Stimulated activated CD8-positive, alpha-beta memory T cell treated with anti-CD3 and anti-CD28 coated beads, Interleukin-15, amount 100 ng/mL, for 24 hours (primary cell): ENCODE results near the gene NSD2.

Source experiments
- DNase-seq: peaks from one replicate; pipeline ENCODE4 v3.0.0-alpha.2; 2020; ENCODE audit warnings: low read depth

NSD2 gene

DNA sequence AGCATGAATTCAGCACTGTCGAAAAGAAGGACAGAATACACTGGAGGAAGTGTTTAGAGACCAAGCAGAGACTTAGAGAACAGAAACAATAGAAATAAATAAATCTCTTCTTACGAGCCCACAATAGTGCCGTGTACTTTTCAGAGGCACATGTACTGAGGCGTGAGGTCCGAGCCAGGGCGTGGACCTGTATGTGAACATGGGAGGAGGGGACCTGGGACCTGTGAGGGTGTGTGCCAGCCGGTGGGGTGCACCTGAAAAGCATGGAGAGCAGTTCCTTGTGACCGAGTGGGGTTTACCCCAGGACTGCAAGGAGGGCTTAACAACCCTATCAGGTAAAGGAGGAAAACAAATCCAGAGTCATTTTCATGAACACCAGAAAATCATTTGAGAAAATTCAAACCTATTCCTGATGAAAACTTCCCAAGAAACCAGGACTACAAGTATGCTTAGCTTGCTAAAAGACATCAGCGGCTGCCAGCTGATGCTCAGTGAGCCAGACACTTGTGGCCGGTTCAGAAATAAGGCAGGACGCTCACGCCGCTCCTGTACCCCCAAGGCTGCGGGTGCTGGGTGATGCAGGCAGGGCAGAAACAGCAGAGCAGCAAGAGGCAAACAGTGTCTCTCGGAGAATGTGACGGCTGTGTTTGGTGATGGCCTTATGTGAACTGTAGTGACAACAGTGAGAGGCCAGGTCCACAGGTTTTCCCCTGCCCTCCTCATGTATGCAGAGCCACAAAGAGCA lies 100.4 kb downstream of the NSD2 start:
- no peak for DNase-seq

DNA sequence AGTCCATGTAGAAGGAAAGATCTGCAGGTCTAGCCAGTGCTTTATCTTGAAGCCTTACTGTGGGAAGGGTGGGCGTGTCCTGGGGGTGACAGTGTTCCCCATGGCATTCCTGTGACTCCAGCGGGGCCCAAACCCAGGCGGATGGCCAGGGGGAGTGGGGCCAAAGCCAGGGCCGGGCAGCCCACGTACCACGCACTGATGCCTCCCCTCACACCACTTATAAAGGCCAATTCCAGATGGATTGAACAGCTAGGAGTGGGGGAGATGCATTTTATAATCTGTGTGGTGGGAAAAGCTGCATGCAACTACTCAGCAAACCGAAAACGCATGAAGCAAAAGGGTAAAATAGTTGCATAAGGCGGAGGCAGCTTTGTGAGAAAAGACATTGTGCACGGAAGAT lies 101.2 kb downstream of the NSD2 start:
- no peak for DNase-seq

DNA sequence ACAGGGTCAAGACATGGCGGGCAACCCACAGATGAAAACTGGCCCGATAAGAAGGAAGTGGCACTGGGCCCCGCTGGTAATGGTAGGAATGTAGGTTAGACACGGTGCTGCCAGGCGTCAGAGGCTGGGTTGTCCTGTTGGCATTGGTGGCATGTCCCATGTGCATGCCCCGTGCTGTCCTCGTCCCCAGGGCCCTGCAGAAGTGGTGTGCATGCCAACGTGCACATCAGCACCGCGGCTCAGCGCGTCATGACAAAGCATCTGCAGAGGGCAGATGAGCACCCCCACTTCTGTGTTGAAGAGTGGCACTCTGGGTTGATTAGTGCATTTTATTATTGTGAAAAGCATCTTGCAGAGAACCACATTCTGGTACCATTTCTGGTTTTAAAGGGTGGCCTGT lies 102.0 kb downstream of the NSD2 start:
- no peak for DNase-seq

DNA sequence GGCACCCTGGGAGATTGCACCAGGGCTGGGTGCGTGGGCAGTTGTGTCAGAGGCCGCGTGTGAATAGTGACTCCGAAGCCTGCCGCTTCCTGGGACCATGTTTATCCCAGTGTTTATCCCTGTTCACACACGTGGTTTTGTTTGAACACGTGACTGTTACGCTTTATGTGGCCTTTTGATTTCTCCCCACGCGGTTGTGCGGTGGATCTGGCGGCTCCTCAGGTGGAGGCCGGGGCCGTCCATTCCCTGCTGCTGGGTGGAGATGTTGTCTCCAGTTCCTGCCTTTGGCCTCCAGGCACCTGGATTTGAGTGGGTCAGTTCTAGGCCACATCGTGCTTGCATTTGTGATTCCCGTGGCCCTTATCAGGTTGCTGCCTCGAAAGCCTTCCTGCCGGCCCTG lies 102.5 kb downstream of the NSD2 start:
- no peak for DNase-seq

DNA sequence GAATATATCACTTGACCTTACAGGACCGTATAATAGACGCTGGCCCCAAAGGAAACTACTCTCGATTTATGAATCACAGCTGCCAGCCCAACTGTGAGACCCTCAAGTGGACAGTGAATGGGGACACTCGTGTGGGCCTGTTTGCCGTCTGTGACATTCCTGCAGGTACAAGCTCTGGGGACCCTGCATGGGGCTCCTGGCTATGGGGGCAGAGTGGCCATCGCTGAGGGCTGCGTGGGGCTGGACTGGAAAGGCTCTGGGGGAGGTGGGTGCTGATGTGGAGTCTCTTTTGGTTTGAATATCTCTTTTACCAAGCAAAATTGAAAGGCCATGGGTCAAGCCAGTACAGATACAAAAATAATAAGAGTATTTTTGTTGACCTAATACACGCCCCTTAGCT lies 103.6 kb downstream of the NSD2 start:
- no peak for DNase-seq

DNA sequence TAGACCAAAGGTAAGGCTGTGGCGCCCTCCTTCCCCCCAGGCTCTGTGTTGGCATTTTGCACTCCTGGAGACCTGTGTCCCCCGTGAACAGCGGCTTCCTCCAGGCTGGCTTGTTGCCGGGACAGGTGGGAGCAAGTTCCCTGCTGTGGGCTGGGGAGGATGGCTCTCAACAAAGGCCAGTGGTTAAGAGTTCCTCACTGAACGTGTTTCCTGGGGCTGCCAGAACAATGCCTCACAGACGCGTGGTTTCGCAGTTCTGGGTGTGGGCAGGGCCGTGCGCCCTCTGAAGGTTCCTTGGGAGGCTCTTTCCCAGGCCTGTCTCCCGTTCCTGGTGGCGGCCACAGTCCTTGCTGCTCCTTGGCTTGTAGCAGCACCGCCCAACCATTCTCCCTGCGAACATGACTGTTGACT lies 104.2 kb downstream of the NSD2 start:
- no peak for DNase-seq

DNA sequence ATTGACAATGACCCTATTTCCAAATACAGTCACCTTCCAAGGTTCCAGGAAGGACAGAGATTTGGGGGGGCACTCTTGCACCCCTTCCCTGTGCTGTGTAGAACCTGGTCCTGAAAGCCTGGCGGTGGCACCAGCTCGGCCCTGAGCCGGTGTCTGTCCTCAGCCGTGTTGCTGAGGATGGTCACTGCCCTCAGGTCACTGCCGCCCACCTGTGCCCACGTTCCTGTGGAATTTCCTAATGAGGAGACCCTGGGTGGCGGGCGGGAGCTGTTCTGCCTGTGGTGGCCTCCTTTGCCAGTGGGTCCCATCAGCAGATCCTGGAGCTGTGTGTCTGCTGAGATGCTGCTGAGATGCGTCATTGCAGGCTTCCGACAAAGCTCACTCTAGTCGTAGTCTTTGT lies 104.7 kb downstream of the NSD2 start:
- no peak for DNase-seq

DNA sequence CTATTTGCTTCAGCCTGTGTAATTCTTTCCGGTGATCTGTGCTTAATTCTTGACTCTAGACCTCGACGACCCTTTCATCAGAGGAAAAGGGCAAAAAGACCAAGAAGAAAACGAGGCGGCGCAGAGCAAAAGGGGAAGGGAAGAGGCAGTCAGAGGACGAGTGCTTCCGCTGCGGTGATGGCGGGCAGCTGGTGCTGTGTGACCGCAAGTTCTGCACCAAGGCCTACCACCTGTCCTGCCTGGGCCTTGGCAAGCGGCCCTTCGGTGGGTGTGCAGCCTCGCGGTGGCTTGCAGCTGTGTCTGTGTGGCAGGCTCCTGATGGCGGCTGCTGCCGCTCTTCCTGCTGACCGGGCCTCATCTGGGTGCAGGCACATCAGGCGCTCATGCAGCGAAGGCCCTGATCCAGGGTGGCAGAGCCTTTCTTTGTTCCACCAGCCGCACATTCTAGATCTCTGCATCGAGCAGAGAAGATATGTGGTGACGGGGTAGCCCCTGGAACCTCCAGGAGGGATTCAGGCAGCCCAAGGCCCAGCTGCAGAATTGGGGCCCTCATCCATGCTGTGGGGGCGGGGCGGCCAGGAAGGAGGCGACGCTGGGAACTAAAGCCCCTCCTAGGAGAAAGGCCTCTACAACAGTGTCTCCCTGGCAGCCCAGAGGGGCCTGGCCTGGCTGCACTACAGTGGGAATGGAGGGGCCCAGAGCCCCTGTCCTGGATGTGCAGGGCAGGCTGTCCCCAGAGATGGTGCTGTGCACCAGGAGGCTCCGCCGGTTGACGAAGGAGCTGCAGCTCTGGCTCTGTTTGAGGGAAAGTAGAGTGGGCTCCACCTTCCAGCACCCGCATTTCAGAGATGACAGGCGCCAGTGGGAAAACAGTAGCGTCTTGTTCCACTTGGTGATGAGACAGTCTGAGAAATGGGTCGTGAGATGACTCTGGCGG lies 105.5 kb downstream of the NSD2 start:
- no peak for DNase-seq

DNA sequence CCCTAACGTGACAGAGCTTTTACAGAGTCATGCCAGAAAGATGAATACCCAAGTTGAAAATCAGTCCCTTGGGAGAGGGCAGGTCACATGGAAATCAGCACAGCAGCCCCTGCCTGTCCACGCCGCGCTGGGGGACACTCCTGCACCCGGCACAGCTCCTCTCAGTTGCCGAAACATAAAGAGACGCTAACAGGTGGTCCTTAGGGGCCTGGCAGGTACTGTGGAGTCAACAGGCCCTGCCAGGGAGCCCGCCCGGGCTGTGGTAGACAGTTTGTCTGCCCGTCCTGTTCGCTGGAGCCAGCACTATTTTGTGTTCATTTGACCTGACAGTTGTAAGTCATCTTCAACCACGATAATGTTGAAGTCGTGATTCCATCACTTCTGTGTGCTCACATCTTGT lies 107.0 kb downstream of the NSD2 start:
- no peak for DNase-seq

DNA sequence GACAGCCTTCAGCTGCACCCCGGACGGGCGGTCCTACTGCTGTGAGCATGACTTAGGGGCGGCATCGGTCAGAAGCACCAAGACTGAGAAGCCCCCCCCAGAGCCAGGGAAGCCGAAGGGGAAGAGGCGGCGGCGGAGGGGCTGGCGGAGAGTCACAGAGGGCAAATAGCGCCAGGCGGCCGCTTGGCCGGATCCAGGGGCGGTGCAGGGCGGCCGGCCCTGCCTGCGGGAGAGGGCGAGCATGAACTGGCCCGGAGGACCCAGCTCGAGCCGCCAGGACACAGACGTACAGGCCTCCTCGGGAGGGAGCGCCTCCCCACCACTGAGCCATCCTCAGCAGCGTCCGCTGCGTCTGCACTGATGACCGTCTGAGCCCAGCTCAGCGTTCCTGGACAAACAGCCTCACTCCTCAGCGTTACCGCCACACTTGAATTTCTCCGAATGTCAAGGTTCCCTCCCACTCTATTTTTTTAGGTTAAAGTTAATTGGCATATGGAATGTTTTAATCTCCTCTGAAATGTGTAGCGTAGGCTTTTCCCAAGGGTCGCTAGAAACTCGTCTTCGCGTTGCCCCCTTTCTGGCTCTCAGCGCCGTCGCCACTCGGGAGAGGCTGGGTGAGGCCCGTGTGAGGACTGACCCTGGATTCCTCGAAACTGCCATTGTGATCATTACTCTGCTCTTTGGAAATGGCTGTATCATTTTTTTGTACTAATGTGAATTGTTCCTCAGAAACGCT lies 107.7 kb downstream of the NSD2 start:
- no peak for DNase-seq

DNA sequence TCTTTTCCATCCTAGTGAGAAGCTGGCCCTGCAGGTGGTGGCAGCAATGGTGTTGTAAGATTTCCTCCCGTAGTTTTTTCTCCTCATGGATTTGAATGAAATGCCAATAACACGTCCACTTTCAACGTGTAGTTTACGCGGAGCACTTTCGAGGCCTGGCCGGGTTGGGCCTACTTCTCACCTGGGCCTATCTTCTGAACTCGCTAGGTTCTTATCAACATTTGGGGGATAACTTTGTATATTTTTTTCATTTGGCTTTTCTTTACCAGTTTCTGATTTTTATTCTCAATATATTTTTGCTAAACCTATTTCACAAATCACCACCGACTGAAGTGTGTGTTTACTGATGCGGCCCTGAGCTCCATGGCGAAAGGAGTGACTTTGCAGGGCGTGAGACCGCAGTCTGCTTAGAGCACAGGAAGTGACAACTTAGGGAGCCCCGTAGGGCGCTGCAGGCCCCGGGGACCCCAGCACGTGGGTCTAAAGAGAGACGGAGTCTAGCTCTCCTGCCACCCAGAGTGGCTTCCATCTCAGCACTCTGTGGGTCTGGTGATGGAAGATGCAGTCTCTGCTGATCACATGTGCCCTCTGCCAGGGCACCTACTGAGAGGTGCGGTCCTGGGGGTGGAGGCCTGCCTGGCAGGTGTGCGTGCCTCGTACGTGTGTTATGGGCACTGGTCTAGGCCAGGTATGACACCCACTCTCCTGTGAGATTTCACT lies 108.4 kb downstream of the NSD2 start:
- DNase-seq = no peak

DNA sequence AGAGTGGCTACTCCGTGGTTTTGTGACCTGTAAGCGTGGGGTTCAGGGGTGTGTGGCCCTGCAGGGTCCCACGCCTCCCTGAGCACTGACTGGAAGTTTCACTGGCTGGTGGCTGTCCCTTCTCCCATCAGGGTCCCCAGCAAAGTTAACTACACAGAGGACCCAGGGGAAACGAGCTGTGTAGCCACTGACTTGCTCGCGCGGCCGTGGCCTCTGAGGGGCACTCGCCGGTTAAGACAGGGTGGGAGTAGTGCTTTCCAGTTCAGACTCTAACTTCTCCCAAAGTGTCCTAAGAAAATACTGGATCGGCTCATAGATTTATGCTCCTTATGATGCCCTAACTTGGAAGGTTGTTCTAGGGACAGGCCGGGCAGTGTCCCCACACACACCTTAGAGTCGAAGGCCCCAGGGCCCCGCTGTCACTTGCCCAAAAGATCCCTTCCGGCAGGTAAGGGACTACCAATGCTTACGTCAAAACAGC lies 109.4 kb downstream of the NSD2 start:
- no peak for DNase-seq

DNA sequence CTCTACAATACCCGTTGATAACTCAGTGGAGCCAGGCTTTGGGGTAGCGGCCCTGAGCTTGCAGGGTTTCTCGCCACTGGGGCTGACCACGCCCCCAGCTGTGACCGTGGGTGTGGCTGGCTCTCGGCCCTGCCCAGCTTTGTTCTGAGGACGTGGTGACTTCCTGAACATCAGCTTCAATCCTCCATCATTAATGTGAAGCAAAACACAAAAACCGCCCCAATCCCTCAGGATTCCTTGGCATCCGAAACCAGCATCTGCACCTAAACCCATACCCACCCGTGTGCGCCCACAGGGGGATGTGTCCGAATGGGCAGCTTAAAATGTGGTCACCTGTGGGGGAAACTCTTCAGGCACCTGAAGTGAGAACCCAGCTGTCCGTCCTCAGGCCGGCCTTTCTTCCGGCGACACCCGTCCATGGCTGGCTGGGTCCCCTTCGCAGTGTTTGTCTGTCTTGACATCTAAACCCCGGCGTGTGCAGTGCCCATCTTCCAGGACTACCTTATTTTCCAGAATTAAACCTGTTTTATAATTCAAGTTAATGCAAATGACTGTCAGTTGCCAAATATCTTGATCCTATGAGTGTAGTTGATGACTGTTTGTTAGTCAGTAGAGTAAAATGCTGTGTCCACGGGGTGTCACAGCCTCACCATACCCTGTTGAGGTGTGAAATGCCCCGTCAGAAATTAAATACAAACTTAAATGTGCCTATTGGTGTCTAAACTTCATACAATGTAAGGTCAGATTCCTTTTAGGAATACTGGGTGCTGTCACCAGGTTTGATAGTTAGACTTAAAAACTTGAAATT lies 110.3 kb downstream of the NSD2 start:
- DNase-seq = no peak

DNA sequence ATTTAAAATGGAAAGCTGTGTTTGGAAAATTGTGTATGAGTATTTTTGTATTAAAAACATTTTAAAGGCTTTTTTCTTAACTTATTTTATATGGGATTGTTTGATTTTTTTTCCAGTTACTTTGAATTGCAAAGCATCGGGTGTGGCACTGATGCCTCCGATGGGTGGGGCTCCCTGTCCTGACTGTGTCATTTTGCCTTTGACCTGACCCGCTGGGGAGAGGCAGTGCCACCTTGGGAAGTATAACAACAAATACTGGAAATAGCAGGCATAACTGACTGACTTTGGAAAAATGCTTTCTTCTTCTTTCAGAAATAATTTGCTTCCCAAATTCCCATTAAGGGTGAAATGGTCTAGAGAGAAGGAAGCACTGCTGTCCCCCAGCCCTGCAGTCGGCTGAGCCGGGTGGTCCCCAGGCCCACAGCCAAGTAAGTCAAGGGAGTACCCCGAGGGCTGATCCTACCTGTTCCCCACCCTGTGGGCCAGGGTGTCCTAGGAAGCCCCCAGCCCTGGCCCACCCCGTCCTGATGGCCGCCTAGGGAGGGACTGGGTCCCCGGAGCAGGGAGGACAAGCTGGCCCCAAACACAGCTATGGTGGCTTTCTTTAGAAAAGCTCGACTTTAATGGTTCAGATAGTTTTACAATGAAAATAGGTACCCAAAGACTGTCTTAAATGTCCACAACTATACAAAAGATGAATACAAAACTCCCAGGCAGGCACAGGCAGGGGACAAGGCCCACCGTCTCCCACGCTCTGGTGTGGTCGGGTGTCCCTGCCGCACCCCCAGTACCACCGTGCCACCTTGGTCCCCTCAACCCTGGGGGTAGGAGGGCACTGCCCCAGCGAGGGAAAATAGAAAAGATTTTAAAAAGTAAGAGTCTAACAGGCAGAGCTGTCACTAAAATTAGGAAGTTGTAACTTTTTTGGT lies 111.2 kb downstream of the NSD2 start:
- no peak for DNase-seq

DNA sequence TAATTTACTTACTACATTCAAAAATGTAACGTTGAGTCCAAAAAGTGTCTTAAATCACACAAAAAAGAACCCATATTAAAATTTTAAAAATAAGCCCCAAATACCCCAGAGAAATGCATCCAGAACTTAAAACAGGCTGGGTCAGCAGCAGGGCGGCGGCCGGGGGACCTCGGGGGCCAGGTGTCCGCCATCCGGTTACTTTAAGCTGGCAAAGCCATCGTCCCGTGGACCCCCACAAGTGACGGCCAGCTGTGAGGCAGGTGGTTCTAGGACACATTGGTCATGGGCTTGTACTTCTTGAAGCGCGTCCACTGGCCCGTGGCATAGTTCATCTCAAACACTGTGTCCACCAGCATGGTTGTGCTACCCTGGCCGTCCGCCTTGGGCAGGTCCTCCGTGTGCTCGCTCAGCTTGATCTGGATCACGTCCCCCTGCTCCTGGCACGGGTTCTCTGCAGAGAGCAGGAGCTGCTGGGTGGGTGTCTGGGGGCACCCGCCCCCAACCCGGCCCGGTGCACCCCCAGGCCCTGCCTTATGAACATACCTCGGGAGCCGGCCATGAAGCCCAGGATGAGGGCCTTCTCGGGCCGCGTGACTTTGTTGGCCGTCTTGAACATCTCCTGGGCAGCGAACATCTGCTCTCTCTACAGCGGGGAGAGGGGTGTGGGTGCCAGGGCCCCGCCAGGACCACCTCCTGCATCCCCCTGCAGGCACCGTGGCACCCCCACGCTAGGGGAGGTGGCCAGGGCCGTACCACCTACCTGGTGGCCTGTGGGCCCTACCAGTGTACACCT lies 112.1 kb downstream of the NSD2 start:
- DNase-seq = no peak

DNA sequence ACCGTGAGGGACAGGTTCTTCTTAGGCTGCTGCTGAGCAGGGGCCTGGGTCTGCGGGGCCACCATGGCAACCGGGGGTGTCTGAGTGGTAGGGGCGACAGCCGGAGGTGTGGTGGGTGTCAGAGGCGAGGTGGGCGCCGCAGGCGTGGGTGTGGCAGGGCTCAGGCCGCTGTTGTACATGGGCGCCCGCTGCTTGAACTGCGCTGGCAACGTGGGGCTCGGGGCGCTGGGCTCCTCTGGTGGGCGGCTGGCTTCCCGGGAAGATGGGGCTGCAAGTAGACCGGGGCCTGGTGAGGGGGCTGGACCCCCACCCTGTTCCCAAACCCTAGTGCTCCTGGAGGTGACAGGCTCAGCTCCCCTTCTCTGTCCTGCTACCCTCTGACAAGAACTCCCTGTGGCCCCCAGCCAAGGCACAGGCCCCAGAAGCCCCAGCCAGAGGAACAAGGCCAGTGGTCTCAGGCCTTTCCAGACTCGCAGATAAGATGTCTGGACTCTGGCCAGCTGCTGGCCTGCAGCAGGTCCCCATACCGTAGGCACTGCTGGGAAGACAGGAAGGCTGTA lies 112.7 kb downstream of the NSD2 start:
- DNase-seq = no peak

DNA sequence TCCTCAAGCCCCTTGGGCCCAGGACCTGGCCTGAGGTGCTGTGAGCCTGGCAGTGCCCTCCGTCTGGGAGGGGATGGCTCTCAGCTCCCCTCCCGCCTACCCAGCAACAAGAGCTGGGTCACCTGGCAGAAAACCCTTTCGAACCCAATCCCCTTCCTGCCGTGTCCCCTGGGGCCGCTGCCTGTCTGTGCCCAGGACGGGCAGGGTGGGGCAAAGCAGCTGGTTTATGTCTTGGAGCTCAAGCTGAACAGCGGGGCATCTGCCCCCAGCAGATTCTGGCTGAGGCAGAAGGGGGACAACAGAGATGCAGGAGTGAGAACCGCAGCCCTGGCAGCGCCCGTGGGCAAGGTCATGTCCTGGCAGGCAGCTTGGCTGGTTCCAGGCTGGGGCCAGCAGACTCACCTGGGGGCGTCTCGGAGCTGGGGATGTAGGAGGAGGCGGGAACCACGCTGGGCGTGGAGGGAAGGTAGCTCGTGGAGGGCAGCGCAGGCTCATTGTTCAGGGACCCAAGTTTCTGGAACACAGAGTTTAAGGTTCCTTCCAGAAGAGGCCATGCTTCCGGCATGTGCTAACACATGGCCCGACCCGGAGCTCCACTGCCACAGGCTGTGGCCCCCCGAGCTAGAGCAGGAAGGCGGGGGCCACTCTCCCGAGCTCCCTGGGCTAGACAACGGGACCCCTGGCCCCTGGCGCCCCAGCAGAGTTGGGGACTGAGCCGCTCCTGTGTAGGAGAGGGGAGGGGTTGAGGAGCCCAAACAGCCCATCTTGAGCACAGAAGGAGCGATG lies 113.4 kb downstream of the NSD2 start:
- no peak for DNase-seq

DNA sequence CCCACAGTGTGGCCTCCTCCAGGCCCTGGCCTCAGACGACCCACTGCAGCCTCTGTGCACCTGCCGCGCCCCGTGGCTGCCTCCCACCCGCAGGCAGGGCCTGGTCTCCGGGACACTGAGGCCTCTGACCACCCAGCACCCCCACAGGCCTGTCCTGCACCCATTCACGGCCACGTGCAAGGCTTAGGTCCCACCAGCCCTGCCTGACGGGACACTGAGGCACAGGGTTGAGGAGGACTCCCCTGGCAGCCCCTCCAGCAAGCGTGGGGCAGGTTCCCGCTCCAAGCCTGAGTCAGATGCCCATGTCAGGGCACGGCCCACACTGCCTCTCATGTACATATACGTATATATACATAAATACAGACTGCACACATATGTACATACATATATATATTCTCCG lies 114.1 kb downstream of the NSD2 start:
- no peak for DNase-seq
